Measurements from ENCODE around the gene RSPRY1.

DNA sequence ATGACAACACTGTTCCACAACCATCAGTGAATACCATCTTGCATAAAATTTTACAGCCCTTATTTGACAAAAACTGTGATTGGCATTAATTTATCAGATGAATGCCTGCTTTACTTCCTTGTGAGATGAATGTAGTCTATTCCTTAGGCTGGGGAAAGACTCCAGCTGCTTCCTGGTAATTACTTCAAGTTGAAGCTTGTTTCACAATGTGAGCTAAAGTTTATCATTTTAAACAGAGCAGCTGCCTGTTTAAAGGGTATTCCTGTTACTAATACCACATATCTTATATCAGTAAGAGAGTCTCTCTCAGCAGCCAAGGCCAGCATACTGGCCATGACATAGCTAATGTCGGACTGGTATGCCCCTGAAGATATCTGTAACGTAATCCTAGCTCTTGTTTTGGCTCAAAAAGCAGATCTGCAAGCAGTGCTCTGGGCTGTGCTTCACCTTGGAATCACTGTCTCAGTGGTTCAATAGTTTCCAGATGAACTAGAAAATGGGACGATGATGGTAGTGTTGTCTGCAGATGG lies 45.8 kb downstream of the RSPRY1 start:
- TF ChIP-seq, protein P1, sequence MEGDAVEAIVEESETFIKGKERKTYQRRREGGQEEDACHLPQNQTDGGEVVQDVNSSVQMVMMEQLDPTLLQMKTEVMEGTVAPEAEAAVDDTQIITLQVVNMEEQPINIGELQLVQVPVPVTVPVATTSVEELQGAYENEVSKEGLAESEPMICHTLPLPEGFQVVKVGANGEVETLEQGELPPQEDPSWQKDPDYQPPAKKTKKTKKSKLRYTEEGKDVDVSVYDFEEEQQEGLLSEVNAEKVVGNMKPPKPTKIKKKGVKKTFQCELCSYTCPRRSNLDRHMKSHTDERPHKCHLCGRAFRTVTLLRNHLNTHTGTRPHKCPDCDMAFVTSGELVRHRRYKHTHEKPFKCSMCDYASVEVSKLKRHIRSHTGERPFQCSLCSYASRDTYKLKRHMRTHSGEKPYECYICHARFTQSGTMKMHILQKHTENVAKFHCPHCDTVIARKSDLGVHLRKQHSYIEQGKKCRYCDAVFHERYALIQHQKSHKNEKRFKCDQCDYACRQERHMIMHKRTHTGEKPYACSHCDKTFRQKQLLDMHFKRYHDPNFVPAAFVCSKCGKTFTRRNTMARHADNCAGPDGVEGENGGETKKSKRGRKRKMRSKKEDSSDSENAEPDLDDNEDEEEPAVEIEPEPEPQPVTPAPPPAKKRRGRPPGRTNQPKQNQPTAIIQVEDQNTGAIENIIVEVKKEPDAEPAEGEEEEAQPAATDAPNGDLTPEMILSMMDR (IDR thresholded peaks at IDR 0.05; ENCODE audit: low read depth, low read length, poor library complexity, severe bottlenecking), result no peak
- no peak for TF ChIP-seq EZH2phosphoT487 (IDR thresholded peaks at IDR 0.05; ENCODE audit: borderline replicate concordance, low read length)

Data from DOHH2 (cell line).